Endothelial cell of umbilical vein (primary cell): ENCODE data around the gene ARHGEF10L. TPM values are rescaled to one million over a fixed set of nuclear protein-coding genes. Genes with fewer than 3 reads are reported as not detected.

ENCODE experiments used
- BruUV-seq: library from RNA; stranded (reverse); fragments of 400-500 nt; replicated peaks from 2 replicates; lab custom pipeline; 2021; lab: Mats Ljungman, UMichigan
- CTCF ChIA-PET: fragments of 300-600, 350-600 bp; sonication (Branson Sonifier 250); formaldehyde crosslinking; loops from one replicate; lab custom pipeline; 2021; ENCODE audit warnings: antibody characterized with exemption, inconsistent platforms; lab: Charles Lee
- POLR2A ChIA-PET: fragments of 300-600, 350-600 bp; sonication (Branson Sonifier 250); formaldehyde crosslinking; loops from one replicate; lab custom pipeline; 2021; ENCODE audit warnings: antibody characterized with exemption, inconsistent platforms; lab: Charles Lee
- DNase-seq: peaks from one replicate; pipeline ENCODE4 v3.0.0-alpha.2; 2011; ENCODE audit warnings: low read depth, low spot score
- FAIRE-seq: peaks from 2 replicates; lab custom pipeline; 2011; peaks lifted over from hg19 to GRCh38; lab: Jason Lieb, UNC
- H2AFZ ChIP-seq: 2 replicates; pipeline ENCODE4 v1.6.0; 2012; ENCODE audit warnings: low read depth, low read length, control low read depth, inconsistent platforms
- H3K27ac ChIP-seq: 2 replicates; pipeline ENCODE4 v1.5.1; 2011; ENCODE audit warnings: low read depth, mild to moderate bottlenecking, control low read depth, low read length, moderate library complexity; ENCODE audit not compliant: insufficient read depth
- H3K27me3 ChIP-seq, 2 experiments: 2 replicates each; pipeline versions ENCODE4 v1.6.0 to v1.6.1; 2011; ENCODE audit warnings: low read length in 2 of 2, mixed read lengths in 1 of 2; ENCODE audit not compliant: control insufficient read depth in 2 of 2, insufficient read depth in 2 of 2
- H3K36me3 ChIP-seq, 2 experiments: 2 replicates in 1 of 2; 3 replicates in 1 of 2; pipeline ENCODE4 v1.5.1; 2011; ENCODE audit warnings: low read length in 2 of 2, mild to moderate bottlenecking in 1 of 2, moderate library complexity in 1 of 2; ENCODE audit not compliant: control insufficient read depth in 2 of 2, insufficient read depth in 2 of 2; ENCODE audit errors: extremely low read depth in 1 of 2
- H3K4me1 ChIP-seq: 3 replicates; pipeline ENCODE4 v1.5.1; 2011; ENCODE audit warnings: mild to moderate bottlenecking, low read length; ENCODE audit not compliant: control insufficient read depth, insufficient read depth; ENCODE audit errors: extremely low read depth
- H3K4me2 ChIP-seq: 2 replicates; pipeline ENCODE4 v1.6.1; 2011; ENCODE audit warnings: low read length, control low read depth, mixed read lengths; ENCODE audit not compliant: insufficient read depth
- H3K4me3 ChIP-seq, 3 experiments: fragments of 200-600 bp in 1 of 3; sonication (generic), shearing (Covaris generic) in 1 of 3; replicated peaks in 1 of 3; 2 replicates each; pipeline ENCODE4 v1.5.1; 2011 to 2016; ENCODE audit warnings: control low read depth in 3 of 3, low read length in 3 of 3, mild to moderate bottlenecking in 2 of 3, inconsistent platforms in 1 of 3, low read depth in 1 of 3, moderate library complexity in 1 of 3; ENCODE audit not compliant: insufficient read depth in 1 of 3
- H3K79me2 ChIP-seq: 2 replicates; pipeline ENCODE4 v1.6.0; 2012; ENCODE audit warnings: low read length, inconsistent platforms; ENCODE audit not compliant: control insufficient read depth, insufficient read depth
- H3K9ac ChIP-seq: replicated peaks from 2 replicates; pipeline ENCODE3; 2011; ENCODE audit warnings: low read length, control low read depth; ENCODE audit not compliant: insufficient read depth; ENCODE audit errors: extremely low read depth
- H3K9me1 ChIP-seq: replicated peaks from 3 replicates; pipeline ENCODE4 v1.6.0; 2011; ENCODE audit warnings: mild to moderate bottlenecking, low read length; ENCODE audit not compliant: control insufficient read depth, insufficient read depth; ENCODE audit errors: extremely low read depth
- H3K9me3 ChIP-seq: replicated peaks from 2 replicates; pipeline ENCODE4 v1.5.1; 2012; ENCODE audit warnings: low read length, inconsistent platforms; ENCODE audit not compliant: control insufficient read depth, insufficient read depth
- H4K20me1 ChIP-seq: replicated peaks from 2 replicates; pipeline ENCODE3; 2011; ENCODE audit warnings: mild to moderate bottlenecking, low read length; ENCODE audit not compliant: control insufficient read depth, insufficient read depth; ENCODE audit errors: extremely low read depth
- EZH2 ChIP-seq: IDR thresholded peaks from 2 replicates; pipeline ENCODE4 v1.6.1; 2012; ENCODE audit warnings: borderline replicate concordance, low read depth, mild to moderate bottlenecking, moderate library complexity, low read length, inconsistent platforms; ENCODE audit not compliant: severe bottlenecking
- FOS ChIP-seq: IDR thresholded peaks from 2 replicates; pipeline ENCODE4 v1.6.1; 2011; ENCODE audit warnings: mild to moderate bottlenecking, low read length, moderate library complexity, borderline replicate concordance; ENCODE audit not compliant: insufficient read depth
- GATA2 ChIP-seq: IDR thresholded peaks from 2 replicates; pipeline ENCODE4 v1.7.0; 2011; ENCODE audit warnings: low read depth, mild to moderate bottlenecking, moderate library complexity, mixed read lengths, low read length; ENCODE audit not compliant: insufficient read length, insufficient read depth
- JUN ChIP-seq: IDR thresholded peaks from 2 replicates; pipeline ENCODE4 v1.6.1; 2011; ENCODE audit warnings: borderline replicate concordance, low read depth; ENCODE audit not compliant: insufficient read length, insufficient read depth
- MYC ChIP-seq: IDR thresholded peaks from one replicate; pipeline ENCODE4 v1.6.1; 2011; ENCODE audit warnings: mild to moderate bottlenecking, low read depth, low read length
- POLR2A ChIP-seq: IDR thresholded peaks from 2 replicates; pipeline ENCODE4 v1.6.1; 2012; ENCODE audit warnings: low read depth, mild to moderate bottlenecking, control low read depth, low read length
- POLR2AphosphoS5 ChIP-seq: IDR thresholded peaks from 2 replicates; pipeline ENCODE4 v1.6.1; 2012; ENCODE audit warnings: low read depth, mild to moderate bottlenecking, control low read depth, low read length, moderate library complexity; ENCODE audit not compliant: insufficient read depth
- dilution Hi-C: fragments of 300-500 bp; cut with MboI; formaldehyde crosslinking; loops from one replicate; pipeline ENCODE4 v1.15.0; 2019; ENCODE audit warnings: low sequenced_read_pairs; ENCODE audit not compliant: extremely low pct_ligation_motif_present
- intact Hi-C: fragments of 100-400 bp; cut with micrococcal nuclease; formaldehyde crosslinking; loops from one replicate; pipeline ENCODE4 v1.10.0; 2022
- polyA plus RNA-seq, 4 experiments: library from polyadenylated mRNA; depleted of rRNA in 3 of 4; stranded (reverse) in 3 of 4; unstranded in 1 of 4; fragments of >200 nt; gene quantifications; 2 replicates each; pipeline versions ENCODE4 v1.2.1 to v1.2.3, GENCODE V29; 2011 to 2012; ENCODE audit warnings: missing spikeins in 1 of 4
- total RNA-seq: library from RNA; stranded (reverse); gene quantifications from 2 replicates; pipeline ENCODE4 v1.2.3, GENCODE V29; 2021
- TF ChIP-seq, protein P1 (sequence below): IDR thresholded peaks from 2 replicates; pipeline ENCODE4 v1.6.1; 2011; ENCODE audit not compliant: insufficient read depth, insufficient read length
- TF ChIP-seq, protein P2 (sequence below), 2 donors: IDR thresholded peaks; 1 replicate in 1 of 2; 2 replicates in 1 of 2; pipeline ENCODE4 v1.5.1; 2011; ENCODE audit warnings: low read length in 2 of 2, mild to moderate bottlenecking in 2 of 2, moderate library complexity in 2 of 2, control low read depth in 1 of 2, inconsistent platforms in 1 of 2, low read depth in 1 of 2; ENCODE audit not compliant: insufficient read depth in 1 of 2; ENCODE audit errors: extremely low read depth in 1 of 2

Gene ARHGEF10L
- total and polyA plus RNA-seq, 2 donors (not counting 3 experiments of a cell fraction or from before 2014, with no cell fraction given): 1.9 to 5.2 TPM

DNA sequence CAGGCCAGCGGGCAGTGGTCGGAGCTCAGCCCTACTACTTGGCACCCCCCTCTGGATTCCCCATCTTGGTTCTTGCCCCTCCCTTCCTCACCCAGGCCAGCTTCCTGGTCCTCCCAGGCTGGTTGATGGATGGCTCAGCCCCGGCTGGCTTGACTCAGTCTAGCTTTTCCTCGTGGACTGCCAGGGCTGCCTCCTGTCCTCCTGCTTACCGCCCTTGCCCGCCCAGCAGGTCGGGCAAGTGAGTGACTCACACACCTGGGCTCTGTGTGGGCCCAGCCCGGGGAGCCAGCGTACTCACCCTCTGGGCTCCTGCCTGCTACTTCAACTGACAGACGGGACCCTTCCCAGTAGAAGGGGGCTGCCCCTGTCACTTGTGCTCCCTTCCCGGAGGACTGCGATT, 19.5 kb upstream of the ARHGEF10L start:
- DNase-seq (no peak), FAIRE-seq (no peak)
- no peak overlapping the region for H3K9ac ChIP-seq
- BruUV-seq: no TSS peak
- H3K27me3 ChIP-seq: no peaks in the 10 kb centered on the region
- no peak overlapping the region for H3K4me2 ChIP-seq
- no peak overlapping the region for H3K4me3 ChIP-seq
- H3K9me1 ChIP-seq: no peaks in the 10 kb centered on the region
- H3K36me3 ChIP-seq: no peaks in the 10 kb centered on the region
- H3K4me1 ChIP-seq: no peaks in the 10 kb centered on the region
- H3K79me2 ChIP-seq: no peaks in the 10 kb centered on the region
- H3K27ac ChIP-seq: no peak overlapping the region
- no peaks in the 10 kb centered on the region for H4K20me1 ChIP-seq
- intact Hi-C loops (no loop called here), dilution Hi-C loops (no loop called here)
- ChIA-PET CTCF (no interaction called here), POLR2A (no interaction called here)
- no peaks in the 10 kb centered on the region for H3K9me3 ChIP-seq
- no peak overlapping the region for H2AFZ ChIP-seq
- TF ChIP-seq, protein P1, sequence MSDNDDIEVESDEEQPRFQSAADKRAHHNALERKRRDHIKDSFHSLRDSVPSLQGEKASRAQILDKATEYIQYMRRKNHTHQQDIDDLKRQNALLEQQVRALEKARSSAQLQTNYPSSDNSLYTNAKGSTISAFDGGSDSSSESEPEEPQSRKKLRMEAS: no peak

GRCh38 chr1:17520473-17521319, 18.8 kb upstream of the ARHGEF10L start:
- no peak for FAIRE-seq
- CTCF ChIA-PET: interaction anchor here (0.8 to 1.3 kb wide), 3 partner anchors 12 to 86 kb away, joined by 3 to 4 read pairs (median 3); no protein-coding TSS in a partner anchor
- TF ChIP-seq POLR2AphosphoS5 (no peak), POLR2A (no peak), MYC (no peak), FOS (no peak), GATA2 (no peak), EZH2 (no peak), JUN (no peak)
- TF ChIP-seq, protein P1: no peak
- TF ChIP-seq, protein P2, sequence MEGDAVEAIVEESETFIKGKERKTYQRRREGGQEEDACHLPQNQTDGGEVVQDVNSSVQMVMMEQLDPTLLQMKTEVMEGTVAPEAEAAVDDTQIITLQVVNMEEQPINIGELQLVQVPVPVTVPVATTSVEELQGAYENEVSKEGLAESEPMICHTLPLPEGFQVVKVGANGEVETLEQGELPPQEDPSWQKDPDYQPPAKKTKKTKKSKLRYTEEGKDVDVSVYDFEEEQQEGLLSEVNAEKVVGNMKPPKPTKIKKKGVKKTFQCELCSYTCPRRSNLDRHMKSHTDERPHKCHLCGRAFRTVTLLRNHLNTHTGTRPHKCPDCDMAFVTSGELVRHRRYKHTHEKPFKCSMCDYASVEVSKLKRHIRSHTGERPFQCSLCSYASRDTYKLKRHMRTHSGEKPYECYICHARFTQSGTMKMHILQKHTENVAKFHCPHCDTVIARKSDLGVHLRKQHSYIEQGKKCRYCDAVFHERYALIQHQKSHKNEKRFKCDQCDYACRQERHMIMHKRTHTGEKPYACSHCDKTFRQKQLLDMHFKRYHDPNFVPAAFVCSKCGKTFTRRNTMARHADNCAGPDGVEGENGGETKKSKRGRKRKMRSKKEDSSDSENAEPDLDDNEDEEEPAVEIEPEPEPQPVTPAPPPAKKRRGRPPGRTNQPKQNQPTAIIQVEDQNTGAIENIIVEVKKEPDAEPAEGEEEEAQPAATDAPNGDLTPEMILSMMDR (IDR thresholded peaks at IDR 0.05; ENCODE audit: extremely low read depth in 1 of 2, insufficient read depth in 1 of 2, low read depth in 1 of 2, low read length in 2 of 2): no peak

More at GRCh38 chr1:17520473-17521319, 18.8 kb upstream of the ARHGEF10L start:
- Histone ChIP-seq H2AFZ (no peak overlapping the region), H3K79me2 (no peaks in the 10 kb centered on the region), H3K9me1 (no peaks in the 10 kb centered on the region), H3K36me3 (no peaks in the 10 kb centered on the region), H3K9me3 (no peaks in the 10 kb centered on the region), H3K4me1 (no peaks in the 10 kb centered on the region), H3K9ac (no peak overlapping the region), H3K27ac (no peak overlapping the region), H3K4me2 (no peak overlapping the region), H4K20me1 (no peaks in the 10 kb centered on the region), H3K4me3 (no peak overlapping the region), H3K27me3 (no peaks in the 10 kb centered on the region)
- BruUV-seq: no TSS peak
- dilution Hi-C loops: no loop called here
- no peak for DNase-seq
- POLR2A ChIA-PET: no interaction called here
- intact Hi-C loops: no loop called here
